ENCODE results near the gene PRPF39. TPM values are rescaled to one million over a fixed set of nuclear protein-coding genes. Genes with fewer than 3 reads are reported as not detected.
A peak's percentile ranks its signal among the peaks of the same experiment; 100 is the strongest.

Gene PRPF39, protein sequence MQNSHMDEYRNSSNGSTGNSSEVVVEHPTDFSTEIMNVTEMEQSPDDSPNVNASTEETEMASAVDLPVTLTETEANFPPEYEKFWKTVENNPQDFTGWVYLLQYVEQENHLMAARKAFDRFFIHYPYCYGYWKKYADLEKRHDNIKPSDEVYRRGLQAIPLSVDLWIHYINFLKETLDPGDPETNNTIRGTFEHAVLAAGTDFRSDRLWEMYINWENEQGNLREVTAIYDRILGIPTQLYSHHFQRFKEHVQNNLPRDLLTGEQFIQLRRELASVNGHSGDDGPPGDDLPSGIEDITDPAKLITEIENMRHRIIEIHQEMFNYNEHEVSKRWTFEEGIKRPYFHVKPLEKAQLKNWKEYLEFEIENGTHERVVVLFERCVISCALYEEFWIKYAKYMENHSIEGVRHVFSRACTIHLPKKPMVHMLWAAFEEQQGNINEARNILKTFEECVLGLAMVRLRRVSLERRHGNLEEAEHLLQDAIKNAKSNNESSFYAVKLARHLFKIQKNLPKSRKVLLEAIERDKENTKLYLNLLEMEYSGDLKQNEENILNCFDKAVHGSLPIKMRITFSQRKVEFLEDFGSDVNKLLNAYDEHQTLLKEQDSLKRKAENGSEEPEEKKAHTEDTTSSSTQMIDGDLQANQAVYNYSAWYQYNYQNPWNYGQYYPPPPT
- 49.0 TPM for total RNA-seq
- polyA plus RNA-seq (ENCODE audit: insufficient read depth in 1 of 8, insufficient read length in 8 of 8, low replicate concordance in 1 of 8): 10 to 100 TPM; 39.9 to 58.5 (median 44.0) TPM
- long read RNA-seq, donor 1: 0 reads
- long read RNA-seq, donor 2: 0 reads
- long read RNA-seq, donor 3, partial matches to known transcripts: 0 of 5 reads
- long read RNA-seq, donor 3, other reads (novel, unspliced or antisense): 0 of 5 reads
- long read RNA-seq, donor 4, partial matches to known transcripts: 12 of 15 reads
- long read RNA-seq, donor 4, other reads (novel, unspliced or antisense): 0 of 15 reads
- long read RNA-seq, donor 5, transcript PRPF39-211 (2 exons, 645 nt): major isoform, 6 of 564 reads
- long read RNA-seq, donor 5, partial matches to known transcripts: 328 of 564 reads
- long read RNA-seq, donor 5, other reads (novel, unspliced or antisense): 226 of 564 reads
- long read RNA-seq, donor 6, partial matches to known transcripts: 64 of 66 reads
- long read RNA-seq, donor 6, other reads (novel, unspliced or antisense): 0 of 66 reads
- long read RNA-seq, donor 7, partial matches to known transcripts: 28 of 33 reads
- long read RNA-seq, donor 7, other reads (novel, unspliced or antisense): 0 of 33 reads
- long read RNA-seq, donor 8, partial matches to known transcripts: 5 of 7 reads
- long read RNA-seq, donor 8, other reads (novel, unspliced or antisense): 0 of 7 reads
- long read RNA-seq, donor 9, partial matches to known transcripts: 0 of 6 reads
- long read RNA-seq, donor 9, other reads (novel, unspliced or antisense): 0 of 6 reads
- long read RNA-seq, donor 10, partial matches to known transcripts: 636 of 658 reads
- long read RNA-seq, donor 10, other reads (novel, unspliced or antisense): 10 of 658 reads
- long read RNA-seq, donor 11, partial matches to known transcripts: 5 of 9 reads
- long read RNA-seq, donor 11, other reads (novel, unspliced or antisense): 0 of 9 reads

DNA sequence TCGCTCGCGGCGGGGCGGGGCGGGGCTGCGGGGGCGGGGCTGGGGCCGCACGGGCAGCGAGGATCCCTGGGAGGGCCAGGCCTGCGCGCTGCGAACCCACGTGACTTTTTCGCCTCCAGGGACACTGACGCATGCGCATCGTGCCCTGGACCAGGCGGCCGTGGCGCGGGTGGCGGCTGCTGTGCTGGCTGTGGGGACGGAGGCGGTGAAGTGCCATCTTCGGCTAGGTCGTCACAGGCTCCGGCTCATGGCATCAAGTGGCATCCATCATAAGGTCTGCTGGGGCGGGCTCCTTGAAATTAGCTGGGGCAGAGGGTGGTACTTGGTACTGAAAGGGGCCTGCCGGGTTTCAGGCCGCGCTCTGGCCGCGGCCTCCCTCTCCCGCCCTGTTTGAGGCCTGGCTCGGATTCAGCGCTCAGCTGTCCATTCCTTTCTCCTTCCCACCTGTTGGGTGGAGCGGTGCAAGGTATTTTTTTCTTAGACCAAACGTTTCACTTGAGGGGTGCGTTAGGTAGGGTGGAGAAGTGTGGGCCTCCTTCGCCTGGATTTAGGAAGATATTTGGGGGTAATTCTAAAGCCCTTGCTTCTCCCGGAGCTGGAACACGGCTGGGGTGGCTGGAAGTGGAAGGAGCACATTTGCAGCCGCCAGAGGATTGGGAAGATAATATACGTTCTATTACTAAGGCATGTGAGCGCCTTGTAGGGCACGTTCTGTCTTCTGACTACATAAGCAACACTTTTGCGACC is at the start of gene PRPF39:
PRPF39 (plus strand) TSS at position 141 of the 747 bp plus-strand sequence. CDS start 11,124 bp downstream, outside the sequence.
- Histone ChIP-seq H3K27me3 (ENCODE audit: control insufficient read depth, insufficient read depth, low read length) (no peaks in the 10 kb centered on the region), H3K4me3 (ENCODE audit: low read length) (peak within 1 kb of the TSS; percentile 65), H3K36me3 (ENCODE audit: control insufficient read depth, insufficient read depth, low read length) (no peaks in the 10 kb centered on the region), H3K27ac (ENCODE audit: low read length) (peak within 1 kb of the TSS; percentile 90), H3K9me3 (replicated peaks; ENCODE audit: control insufficient read depth, low read depth, low read length) (no peaks in the 10 kb centered on the region), H3K4me1 (ENCODE audit: control insufficient read depth, insufficient read depth, low read length) (peaks cover 10% of the 10 kb centered on the region)
- WGBS (ENCODE audit: insufficient coverage): 0% methylated on average over 34 of the region's 49 CpGs
- DNase-seq: peak; percentile 98

DNA sequence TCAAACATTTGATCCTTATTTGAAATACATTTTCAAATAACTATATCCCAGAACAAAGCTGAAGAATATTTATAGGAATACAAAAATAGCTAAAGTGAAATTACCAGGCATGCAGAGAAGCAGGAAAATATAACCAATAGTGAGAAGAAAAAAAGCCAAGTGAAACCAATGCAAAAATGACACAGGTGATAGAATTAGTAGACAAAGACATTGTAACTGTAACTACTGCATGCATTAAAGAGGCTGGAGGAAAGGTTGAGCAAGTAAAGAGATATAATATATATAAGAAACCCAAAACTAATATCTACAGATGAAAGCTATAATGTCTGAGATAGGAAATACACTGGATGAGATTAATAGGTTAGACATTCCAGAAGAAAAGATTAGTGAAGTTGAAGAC is 49.2 kb upstream of the PRPF39 start:
- Histone ChIP-seq H3K4me3 (ENCODE audit: low read length) (no peak overlapping the region), H3K4me1 (ENCODE audit: control insufficient read depth, insufficient read depth, low read length) (no peaks in the 10 kb centered on the region), H3K9me3 (replicated peaks; ENCODE audit: control insufficient read depth, low read depth, low read length) (peaks cover 8% of the 10 kb centered on the region), H3K27ac (ENCODE audit: low read length) (no peak overlapping the region), H3K36me3 (ENCODE audit: control insufficient read depth, insufficient read depth, low read length) (peaks cover 41% of the 10 kb centered on the region), H3K27me3 (ENCODE audit: control insufficient read depth, insufficient read depth, low read length) (no peaks in the 10 kb centered on the region)
- DNase-seq: no peak

DNA sequence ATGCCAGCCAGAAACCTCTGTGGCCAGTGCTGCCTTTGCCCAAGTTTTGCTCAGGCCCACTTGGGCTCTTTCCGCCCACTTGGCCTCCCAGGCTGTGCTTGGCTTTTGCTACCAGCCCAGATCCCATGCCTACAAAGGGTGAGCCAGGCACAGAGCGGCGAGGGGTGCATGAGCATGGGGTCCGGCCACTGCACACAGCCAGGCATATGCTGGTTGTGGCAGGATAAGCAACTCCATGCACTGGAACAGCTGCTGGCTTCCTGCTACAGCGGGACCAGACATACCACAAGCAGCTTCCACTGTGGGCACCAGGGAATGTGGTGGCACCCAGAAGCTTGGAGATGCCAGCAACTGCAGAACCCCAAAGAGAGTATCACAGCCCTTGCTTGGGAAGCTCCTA is 45.7 kb upstream of the PRPF39 start:
- 91% methylated on average over 5 of the region's 5 CpGs for WGBS (ENCODE audit: insufficient coverage)
- peaks cover 32% of the 10 kb centered on the region for H3K36me3 ChIP-seq (ENCODE audit: control insufficient read depth, insufficient read depth, low read length)
- H3K27me3 ChIP-seq (ENCODE audit: control insufficient read depth, insufficient read depth, low read length): no peaks in the 10 kb centered on the region
- H3K4me1 ChIP-seq (ENCODE audit: control insufficient read depth, insufficient read depth, low read length): no peaks in the 10 kb centered on the region
- H3K4me3 ChIP-seq (ENCODE audit: low read length): no peak overlapping the region
- H3K27ac ChIP-seq (ENCODE audit: low read length): no peak overlapping the region
- no peak for DNase-seq
- peaks cover 8% of the 10 kb centered on the region for H3K9me3 ChIP-seq (replicated peaks; ENCODE audit: control insufficient read depth, low read depth, low read length)

DNA sequence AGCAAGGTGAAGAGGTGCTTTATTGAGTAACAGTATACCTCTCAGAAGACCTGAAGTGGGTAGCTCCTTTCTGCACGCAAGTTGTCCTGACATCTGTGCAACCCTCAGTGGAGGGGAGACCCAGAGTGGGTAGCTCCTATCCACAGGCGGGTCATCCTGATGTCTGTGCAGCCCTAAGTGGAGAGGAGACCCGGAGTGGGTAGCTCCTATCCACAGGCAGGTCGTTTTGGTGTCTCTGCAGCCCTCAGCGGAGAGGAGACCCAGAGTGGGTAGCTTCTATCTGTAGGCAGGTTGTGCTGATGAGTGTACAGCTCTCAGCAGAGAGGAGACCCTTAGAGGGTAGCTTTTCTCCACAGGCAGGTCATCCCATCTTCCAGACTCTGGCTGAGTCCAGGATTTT is 45.1 kb upstream of the PRPF39 start:
- no peak for DNase-seq
- H3K36me3 ChIP-seq (ENCODE audit: control insufficient read depth, insufficient read depth, low read length): peaks cover 32% of the 10 kb centered on the region
- 91% methylated on average over 4 of the region's 5 CpGs for WGBS (ENCODE audit: insufficient coverage)

DNA sequence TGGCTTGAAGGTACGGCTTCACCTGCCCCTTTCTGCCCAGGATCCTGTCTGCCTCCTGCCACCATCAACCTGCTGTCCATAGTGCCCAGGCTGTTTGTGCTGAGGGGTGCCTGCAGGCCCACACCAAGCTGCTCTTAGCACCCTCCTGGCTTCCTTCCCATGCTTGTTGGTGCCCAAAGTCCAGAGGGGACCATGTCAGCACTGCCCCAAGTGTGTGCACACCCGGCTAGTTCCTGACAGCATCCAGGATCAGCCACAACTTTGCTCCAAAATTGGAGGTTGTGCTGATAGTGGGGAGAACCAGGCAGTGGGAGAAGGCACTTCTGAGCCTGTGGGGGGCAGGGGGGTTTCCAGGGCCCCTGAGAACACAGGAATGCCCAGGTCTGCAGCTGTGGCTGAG is 44.5 kb upstream of the PRPF39 start:
- Histone ChIP-seq H3K27me3 (ENCODE audit: control insufficient read depth, insufficient read depth, low read length) (no peaks in the 10 kb centered on the region), H3K27ac (ENCODE audit: low read length) (no peak overlapping the region), H3K4me1 (ENCODE audit: control insufficient read depth, insufficient read depth, low read length) (no peaks in the 10 kb centered on the region), H3K4me3 (ENCODE audit: low read length) (no peak overlapping the region), H3K36me3 (ENCODE audit: control insufficient read depth, insufficient read depth, low read length) (peaks cover 33% of the 10 kb centered on the region), H3K9me3 (replicated peaks; ENCODE audit: control insufficient read depth, low read depth, low read length) (peaks cover 8% of the 10 kb centered on the region)
- 100% methylated on average over 1 of the region's 2 CpGs for WGBS (ENCODE audit: insufficient coverage)
- no peak for DNase-seq

More for the DNA sequence above, 45.1 kb upstream of the PRPF39 start:
- no peaks in the 10 kb centered on the region for H3K27me3 ChIP-seq (ENCODE audit: control insufficient read depth, insufficient read depth, low read length)
- H3K4me3 ChIP-seq (ENCODE audit: low read length): no peak overlapping the region
- H3K9me3 ChIP-seq (replicated peaks; ENCODE audit: control insufficient read depth, low read depth, low read length): peaks cover 8% of the 10 kb centered on the region
- H3K4me1 ChIP-seq (ENCODE audit: control insufficient read depth, insufficient read depth, low read length): no peaks in the 10 kb centered on the region
- no peak overlapping the region for H3K27ac ChIP-seq (ENCODE audit: low read length)

DNA sequence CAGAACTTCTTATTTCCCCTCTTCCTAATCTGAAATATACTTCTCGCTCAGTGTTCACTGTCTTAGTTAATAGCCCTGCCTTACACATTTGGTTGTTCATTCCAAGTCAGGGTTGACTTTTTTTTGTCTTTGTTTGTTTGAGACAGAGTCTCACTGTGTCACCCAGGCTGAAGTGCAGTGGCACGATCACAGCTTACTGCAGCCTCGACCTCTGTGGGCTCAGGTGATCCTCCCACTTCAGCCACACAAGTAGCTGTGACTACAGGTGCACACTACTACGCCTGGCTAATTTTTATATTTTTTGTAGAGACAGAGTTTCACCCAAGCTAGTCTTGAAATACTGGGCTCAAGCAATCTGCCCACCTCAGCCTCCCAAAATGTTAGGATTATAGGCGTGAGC is 42.3 kb upstream of the PRPF39 start:
- Histone ChIP-seq H3K9me3 (replicated peaks; ENCODE audit: control insufficient read depth, low read depth, low read length) (peaks cover 8% of the 10 kb centered on the region), H3K4me1 (ENCODE audit: control insufficient read depth, insufficient read depth, low read length) (no peaks in the 10 kb centered on the region), H3K36me3 (ENCODE audit: control insufficient read depth, insufficient read depth, low read length) (peaks cover 40% of the 10 kb centered on the region), H3K27me3 (ENCODE audit: control insufficient read depth, insufficient read depth, low read length) (no peaks in the 10 kb centered on the region), H3K4me3 (ENCODE audit: low read length) (no peak overlapping the region), H3K27ac (ENCODE audit: low read length) (no peak overlapping the region)
- WGBS (ENCODE audit: insufficient coverage): 63% methylated on average over 1 of the region's 5 CpGs
- DNase-seq: no peak

DNA sequence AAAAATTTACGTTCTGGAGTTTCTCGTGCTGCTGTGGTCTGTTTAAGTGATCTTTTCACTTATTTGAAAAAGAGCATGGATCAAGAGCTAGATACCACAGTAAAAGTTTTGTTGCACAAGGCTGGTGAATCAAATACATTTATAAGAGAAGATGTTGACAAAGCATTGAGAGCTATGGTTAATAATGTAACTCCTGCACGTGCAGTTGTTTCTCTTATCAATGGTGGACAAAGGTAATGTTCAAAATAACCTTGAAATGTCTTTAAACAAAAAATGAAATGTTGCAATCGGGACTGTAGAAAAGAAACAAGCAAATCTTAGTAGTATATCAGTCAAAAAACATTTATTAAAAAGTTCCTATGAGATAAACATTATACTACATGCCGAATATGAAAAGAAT is 39.3 kb upstream of the PRPF39 start:
- no peak for DNase-seq
- Histone ChIP-seq H3K9me3 (replicated peaks; ENCODE audit: control insufficient read depth, low read depth, low read length) (no peaks in the 10 kb centered on the region), H3K27me3 (ENCODE audit: control insufficient read depth, insufficient read depth, low read length) (no peaks in the 10 kb centered on the region), H3K4me3 (ENCODE audit: low read length) (no peak overlapping the region), H3K27ac (ENCODE audit: low read length) (no peak overlapping the region), H3K36me3 (ENCODE audit: control insufficient read depth, insufficient read depth, low read length) (peaks cover 24% of the 10 kb centered on the region), H3K4me1 (ENCODE audit: control insufficient read depth, insufficient read depth, low read length) (no peaks in the 10 kb centered on the region)
- WGBS (ENCODE audit: insufficient coverage): 100% methylated on average over 1 of the region's 5 CpGs

DNA sequence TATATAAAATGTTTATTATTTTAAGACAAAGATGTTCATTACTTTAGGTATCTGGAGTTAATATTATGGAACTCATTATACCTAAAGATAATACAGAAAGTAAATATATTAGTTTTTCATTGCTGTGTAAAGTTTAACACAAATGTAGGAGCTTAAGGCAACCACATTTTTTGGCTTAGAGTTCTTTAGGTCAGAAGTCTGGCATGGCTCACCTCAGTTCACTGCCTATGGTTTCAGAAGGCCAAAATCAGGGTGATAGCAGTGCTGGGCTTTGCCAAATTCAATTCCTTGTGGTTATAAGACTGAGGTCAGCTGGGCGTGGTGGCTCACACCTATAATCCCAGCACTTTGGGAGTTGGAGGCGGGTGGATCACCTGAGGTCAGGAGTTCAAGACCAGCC is 35.5 kb upstream of the PRPF39 start:
- H3K36me3 ChIP-seq (ENCODE audit: control insufficient read depth, insufficient read depth, low read length): peaks cover 21% of the 10 kb centered on the region
- no CpG with 5 or more reads among the region's 2 CpGs for WGBS (ENCODE audit: insufficient coverage)

DNA sequence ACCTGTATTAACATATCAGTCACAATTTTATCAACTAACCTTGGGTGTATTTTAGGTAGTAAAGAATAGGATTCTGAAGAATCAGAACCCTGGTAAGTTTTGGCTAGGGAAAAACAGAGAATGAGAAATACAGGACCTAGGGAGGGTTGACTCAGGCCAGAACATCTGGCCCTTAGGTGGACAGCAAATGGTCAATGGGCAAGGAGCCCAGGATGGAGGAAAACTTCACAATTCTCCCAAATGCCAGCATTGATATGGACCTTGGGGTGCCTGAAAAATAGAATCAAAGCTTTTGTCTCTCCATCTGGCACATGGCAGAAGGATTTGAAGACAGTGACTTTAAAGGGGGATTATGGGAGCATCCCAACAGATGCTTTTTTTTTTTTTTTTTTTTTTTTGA is 32.7 kb upstream of the PRPF39 start:
- Histone ChIP-seq H3K9me3 (replicated peaks; ENCODE audit: control insufficient read depth, low read depth, low read length) (no peaks in the 10 kb centered on the region), H3K4me1 (ENCODE audit: control insufficient read depth, insufficient read depth, low read length) (no peaks in the 10 kb centered on the region), H3K27ac (ENCODE audit: low read length) (no peak overlapping the region), H3K4me3 (ENCODE audit: low read length) (no peak overlapping the region), H3K36me3 (ENCODE audit: control insufficient read depth, insufficient read depth, low read length) (peaks cover 15% of the 10 kb centered on the region), H3K27me3 (ENCODE audit: control insufficient read depth, insufficient read depth, low read length) (no peaks in the 10 kb centered on the region)
- DNase-seq: no peak

More for the DNA sequence above, 35.5 kb upstream of the PRPF39 start:
- Histone ChIP-seq H3K27me3 (ENCODE audit: control insufficient read depth, insufficient read depth, low read length) (no peaks in the 10 kb centered on the region), H3K4me3 (ENCODE audit: low read length) (no peak overlapping the region), H3K4me1 (ENCODE audit: control insufficient read depth, insufficient read depth, low read length) (no peaks in the 10 kb centered on the region), H3K27ac (ENCODE audit: low read length) (no peak overlapping the region), H3K9me3 (replicated peaks; ENCODE audit: control insufficient read depth, low read depth, low read length) (no peaks in the 10 kb centered on the region)
- DNase-seq: no peak
